ENCODE results near the gene CBX3. TPM values are rescaled to one million over a fixed set of nuclear protein-coding genes. Genes with fewer than 3 reads are reported as not detected.

Gene CBX3
- total RNA-seq, 1 donor from 2014 or later, result 148 TPM

Other genes starting within 250 kb of the CBX3 start
- 49.0 and 50.4 TPM in 2 replicates for gene NFE2L3, start 49.5 kb upstream of the CBX3 start, total RNA-seq
- 361 and 415 TPM in 2 replicates for gene HNRNPA2B1, start 999 bp upstream of the CBX3 start, total RNA-seq
- 5.4 and 6.3 TPM in 2 replicates for gene SNX10, start 90.1 kb downstream of the CBX3 start, total RNA-seq